Uterus (tissue), 4 donors: ENCODE data around the gene AP3D1. TPM values are rescaled to one million over a fixed set of nuclear protein-coding genes. Genes with fewer than 3 reads are reported as not detected.

ENCODE experiments used
- DNase-seq, 2 donors: peaks; one replicate each; pipeline ENCODE4 v3.0.0-alpha.2; 2019 to 2020
- H3K27ac ChIP-seq, 2 donors: fragments of 200-600 bp; sonication (generic); 1 replicate in 1 of 2; 2 replicates in 1 of 2; pipeline ENCODE4 v1.5.1; 2016 to 2018
- H3K27me3 ChIP-seq, 2 donors: fragments of 200-600 bp; sonication (generic); one replicate each; pipeline ENCODE4 v1.5.1; 2018 to 2019; ENCODE audit warnings: control low read depth in 1 of 2
- H3K36me3 ChIP-seq, 2 donors: fragments of 200-600 bp; sonication (generic); one replicate each; pipeline ENCODE4 v1.5.1; 2019; ENCODE audit warnings: control low read depth in 1 of 2
- H3K4me1 ChIP-seq, 2 donors: fragments of 200-600 bp; sonication (generic); one replicate each; pipeline ENCODE4 v1.5.1; 2018 to 2019; ENCODE audit warnings: control low read depth in 1 of 2
- H3K4me3 ChIP-seq, 2 donors: fragments of 200-600 bp; sonication (generic); 1 replicate in 1 of 2; 2 replicates in 1 of 2; pipeline ENCODE4 v1.5.1; 2018 to 2019; ENCODE audit warnings: mild to moderate bottlenecking in 1 of 2
- H3K9me3 ChIP-seq, 2 donors: fragments of 200-600 bp; sonication (generic); one replicate each; pipeline ENCODE4 v1.5.1; 2019; ENCODE audit warnings: control low read depth in 1 of 2
- POLR2A ChIP-seq, 2 donors: fragments of 450-650 bp; IDR thresholded peaks; one replicate each; pipeline ENCODE4 v1.6.1; 2016; ENCODE audit warnings: antibody characterized with exemption in 2 of 2, mild to moderate bottlenecking in 1 of 2, moderate library complexity in 1 of 2
- intact Hi-C: fragments of 100-400 bp; cut with DNase I; formaldehyde crosslinking; loops from one replicate; pipeline ENCODE4 v1.15.1; 2023; ENCODE audit warnings: low total_unique reads
- total RNA-seq, 4 donors: library from RNA; depleted of rRNA in 3 of 4; stranded (reverse); fragments of >200 nt in 3 of 4; gene quantifications; one replicate each; pipeline versions ENCODE4 v1.1.0 to v1.2.4, GENCODE V29; 2014 to 2023
- TF ChIP-seq, protein P1 (sequence below), 4 experiments: fragments of 200-600 bp in 2 of 4; fragments of 450-650 bp in 2 of 4; sonication (generic) in 2 of 4; IDR thresholded peaks; one replicate each; pipeline ENCODE4 v1.5.1; 2016 to 2019; ENCODE audit warnings: antibody characterized with exemption in 4 of 4, mild to moderate bottlenecking in 2 of 4, moderate library complexity in 1 of 4
- donor health status: DM: yes; HTN: yes; CAD: no.

The AP3D1 gene
- total RNA-seq, 4 donors from 2014 or later = 33.8 to 97.5 (median 49.8) TPM

DNA sequence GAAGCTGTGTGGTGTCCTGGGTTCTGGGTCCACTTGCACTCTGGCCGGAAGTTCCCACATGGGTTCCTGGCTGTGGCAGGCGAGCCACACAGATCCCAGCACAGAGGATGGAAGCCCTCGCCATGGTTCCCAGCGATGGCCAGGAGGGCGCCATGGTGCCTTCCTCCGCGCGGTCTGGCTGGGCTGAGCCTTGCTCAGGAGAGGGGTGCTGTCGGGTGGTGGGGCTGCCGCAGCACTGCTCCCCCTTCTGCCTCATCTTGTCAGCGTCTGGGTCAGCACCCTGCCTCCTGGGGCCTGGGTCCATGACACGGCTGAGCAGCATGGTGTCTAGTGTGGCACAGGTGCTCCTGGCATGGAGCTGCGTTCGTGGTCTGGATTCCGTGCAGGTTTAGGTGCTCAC is 45.9 kb upstream of the AP3D1 start:
- DNase-seq = no peak
- no peaks in the 10 kb centered on the region for H3K9me3 ChIP-seq
- intact Hi-C loops = no loop called here
- H3K27ac ChIP-seq = no peak overlapping the region
- TF ChIP-seq, protein P1, sequence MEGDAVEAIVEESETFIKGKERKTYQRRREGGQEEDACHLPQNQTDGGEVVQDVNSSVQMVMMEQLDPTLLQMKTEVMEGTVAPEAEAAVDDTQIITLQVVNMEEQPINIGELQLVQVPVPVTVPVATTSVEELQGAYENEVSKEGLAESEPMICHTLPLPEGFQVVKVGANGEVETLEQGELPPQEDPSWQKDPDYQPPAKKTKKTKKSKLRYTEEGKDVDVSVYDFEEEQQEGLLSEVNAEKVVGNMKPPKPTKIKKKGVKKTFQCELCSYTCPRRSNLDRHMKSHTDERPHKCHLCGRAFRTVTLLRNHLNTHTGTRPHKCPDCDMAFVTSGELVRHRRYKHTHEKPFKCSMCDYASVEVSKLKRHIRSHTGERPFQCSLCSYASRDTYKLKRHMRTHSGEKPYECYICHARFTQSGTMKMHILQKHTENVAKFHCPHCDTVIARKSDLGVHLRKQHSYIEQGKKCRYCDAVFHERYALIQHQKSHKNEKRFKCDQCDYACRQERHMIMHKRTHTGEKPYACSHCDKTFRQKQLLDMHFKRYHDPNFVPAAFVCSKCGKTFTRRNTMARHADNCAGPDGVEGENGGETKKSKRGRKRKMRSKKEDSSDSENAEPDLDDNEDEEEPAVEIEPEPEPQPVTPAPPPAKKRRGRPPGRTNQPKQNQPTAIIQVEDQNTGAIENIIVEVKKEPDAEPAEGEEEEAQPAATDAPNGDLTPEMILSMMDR (IDR thresholded peaks at IDR 0.05) = no peak
- no peak for TF ChIP-seq POLR2A (IDR thresholded peaks at IDR 0.05)
- H3K4me1 ChIP-seq = no peaks in the 10 kb centered on the region
- H3K27me3 ChIP-seq = no peaks in the 10 kb centered on the region
- H3K4me3 ChIP-seq = no peak overlapping the region
- no peaks in the 10 kb centered on the region for H3K36me3 ChIP-seq

DNA sequence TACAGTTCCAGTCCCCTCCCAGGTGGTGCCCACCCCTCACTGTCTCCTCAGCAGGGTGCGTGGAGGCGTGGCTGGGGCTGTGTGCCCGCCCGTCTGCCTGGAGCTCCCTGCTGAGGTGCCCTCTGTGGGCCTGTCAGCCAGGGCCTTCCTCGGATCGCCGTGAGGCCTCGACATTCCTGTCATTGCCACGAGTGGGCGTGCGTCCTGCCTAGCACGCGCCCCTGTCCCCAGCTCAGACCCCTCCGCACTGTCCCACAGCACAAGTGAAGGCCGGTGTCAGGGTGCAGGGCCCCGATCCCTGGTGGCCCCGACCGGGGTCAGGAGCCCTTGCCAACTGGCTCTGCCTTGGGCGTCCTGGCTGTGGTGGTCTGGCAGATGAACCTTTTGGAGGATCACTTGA is 44.5 kb upstream of the AP3D1 start:
- H3K27ac ChIP-seq = no peak overlapping the region
- H3K9me3 ChIP-seq = no peaks in the 10 kb centered on the region
- no peaks in the 10 kb centered on the region for H3K27me3 ChIP-seq
- DNase-seq = no peak
- H3K36me3 ChIP-seq = no peaks in the 10 kb centered on the region
- TF ChIP-seq, protein P1 (IDR thresholded peaks at IDR 0.05) = no peak
- no peak for TF ChIP-seq POLR2A (IDR thresholded peaks at IDR 0.05)
- H3K4me1 ChIP-seq = no peaks in the 10 kb centered on the region
- no peak overlapping the region for H3K4me3 ChIP-seq
- intact Hi-C loops = no loop called here

GRCh38 chr19:2195361-2195760 is 44.0 kb upstream of the AP3D1 start:
- H3K36me3 ChIP-seq = no peaks in the 10 kb centered on the region
- no peak overlapping the region for H3K4me3 ChIP-seq
- no peaks in the 10 kb centered on the region for H3K27me3 ChIP-seq
- no peak overlapping the region for H3K27ac ChIP-seq
- intact Hi-C loops = no loop called here
- TF ChIP-seq POLR2A (IDR thresholded peaks at IDR 0.05) = no peak
- TF ChIP-seq, protein P1 (IDR thresholded peaks at IDR 0.05) = no peak
- no peak for DNase-seq
- H3K4me1 ChIP-seq = no peaks in the 10 kb centered on the region
- H3K9me3 ChIP-seq = no peaks in the 10 kb centered on the region

GRCh38 chr19:2194513-2195078 is 43.2 kb upstream of the AP3D1 start:
- DNase-seq = no peak
- intact Hi-C loops = no loop called here
- no peak overlapping the region for H3K4me3 ChIP-seq
- TF ChIP-seq, protein P1 (IDR thresholded peaks at IDR 0.05) = no peak
- no peak for TF ChIP-seq POLR2A (IDR thresholded peaks at IDR 0.05)
- H3K4me1 ChIP-seq = no peaks in the 10 kb centered on the region
- H3K27ac ChIP-seq = no peak overlapping the region
- H3K27me3 ChIP-seq = no peaks in the 10 kb centered on the region
- no peaks in the 10 kb centered on the region for H3K9me3 ChIP-seq
- no peaks in the 10 kb centered on the region for H3K36me3 ChIP-seq

DNA sequence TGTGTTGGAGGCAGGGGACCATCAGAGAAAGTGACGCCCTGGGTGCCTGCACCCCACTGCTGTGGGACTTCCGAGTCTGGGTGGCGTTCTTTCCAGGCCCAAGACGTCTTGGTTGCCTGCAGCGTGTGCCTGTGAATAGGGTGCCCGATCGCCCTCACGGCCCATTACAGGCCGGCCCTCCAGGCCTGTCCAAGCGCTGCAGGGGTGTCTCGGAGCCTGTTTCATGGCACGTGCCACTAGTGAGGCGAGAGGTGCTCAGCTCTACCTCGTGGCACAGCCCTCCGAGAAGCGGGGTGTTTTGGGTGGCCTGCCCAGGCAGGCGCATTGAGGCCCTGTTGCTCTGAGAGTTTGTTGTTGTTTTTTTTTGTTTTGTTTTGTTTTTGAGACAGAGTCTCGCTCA is 42.4 kb upstream of the AP3D1 start:
- no peaks in the 10 kb centered on the region for H3K36me3 ChIP-seq

More for the DNA sequence above, 42.4 kb upstream of the AP3D1 start:
- no peak overlapping the region for H3K27ac ChIP-seq
- no peaks in the 10 kb centered on the region for H3K4me1 ChIP-seq
- H3K9me3 ChIP-seq = no peaks in the 10 kb centered on the region
- H3K27me3 ChIP-seq = no peaks in the 10 kb centered on the region
- DNase-seq = no peak
- intact Hi-C loops = no loop called here
- TF ChIP-seq, protein P1 (IDR thresholded peaks at IDR 0.05) = no peak
- no peak for TF ChIP-seq POLR2A (IDR thresholded peaks at IDR 0.05)
- no peak overlapping the region for H3K4me3 ChIP-seq
